Measurements from ENCODE around the gene S100P.

GRCh38 chr4:6668391-6668790 is 25.3 kb upstream of the S100P start:
- no peak for TF ChIP-seq POLR2A (IDR thresholded peaks at IDR 0.05; ENCODE audit: low read depth, low read length)
- TF ChIP-seq POLR2AphosphoS5 (IDR thresholded peaks at IDR 0.05; ENCODE audit: low read depth, low read length) = no peak
- no peak for TF ChIP-seq PAX5 (IDR thresholded peaks at IDR 0.05; ENCODE audit: insufficient read depth, low read length, severe bottlenecking)
- no peak for TF ChIP-seq SPI1 (IDR thresholded peaks at IDR 0.05; ENCODE audit: low read depth, low read length)

All from GM12891 (cell line).